Measurements from ENCODE around the gene LRRC3C.

The LRRC3C gene

GRCh38 chr17:39950871-39951348 lies 23.4 kb downstream of the LRRC3C start:
- no peak for TF ChIP-seq CTCF (conservative IDR thresholded peaks at IDR 0.05; ENCODE audit: low read depth, low read length)
- H3K4me3 ChIP-seq (ENCODE audit: low read depth, low read length): no peak overlapping the region
- peak; percentile 33 for DNase-seq (ENCODE audit: low read depth)

- no peak for DNase-seq (ENCODE audit: low read depth)
These were observed 24.6 kb downstream of the LRRC3C start for GRCh38 chr17:39951924-39952679.

GRCh38 chr17:39952680-39953470 lies 25.3 kb downstream of the LRRC3C start:
- H3K4me3 ChIP-seq (ENCODE audit: low read depth, low read length): peak overlapping the region; percentile 48
- DNase-seq (ENCODE audit: low read depth): peak; percentile 98
- no peak for TF ChIP-seq CTCF (conservative IDR thresholded peaks at IDR 0.05; ENCODE audit: low read depth, low read length)

More at GRCh38 chr17:39951924-39952679, 24.6 kb downstream of the LRRC3C start:
- peak overlapping the region; percentile 48 for H3K4me3 ChIP-seq (ENCODE audit: low read depth, low read length)
- TF ChIP-seq CTCF (conservative IDR thresholded peaks at IDR 0.05; ENCODE audit: low read depth, low read length): no peak

GRCh38 chr17:39953471-39953888 lies 25.9 kb downstream of the LRRC3C start:
- peak overlapping the region; percentile 41 for H3K4me3 ChIP-seq (ENCODE audit: low read depth, low read length)
- no peak for DNase-seq (ENCODE audit: low read depth)
- TF ChIP-seq CTCF (conservative IDR thresholded peaks at IDR 0.05; ENCODE audit: low read depth, low read length): no peak

GRCh38 chr17:39954876-39955275 lies 27.3 kb downstream of the LRRC3C start:
- H3K4me3 ChIP-seq (ENCODE audit: low read depth, low read length): no peak overlapping the region
- no peak for DNase-seq (ENCODE audit: low read depth)
- TF ChIP-seq CTCF (conservative IDR thresholded peaks at IDR 0.05; ENCODE audit: low read depth, low read length): no peak

- H3K4me3 ChIP-seq (ENCODE audit: low read depth, low read length): no peak overlapping the region
- no peak for TF ChIP-seq CTCF (conservative IDR thresholded peaks at IDR 0.05; ENCODE audit: low read depth, low read length)
- no peak for DNase-seq (ENCODE audit: low read depth)
These were observed 28.2 kb downstream of the LRRC3C start for GRCh38 chr17:39955726-39956225.
